HL-60 (cell line): Measurements from ENCODE around the gene TRIP6.
A peak's percentile ranks its signal among the peaks of the same experiment; 100 is the strongest.

Source experiments
- DNase-seq, 2 experiments: peaks; one replicate each; pipeline ENCODE4 v3.0.0-alpha.2; 2010 to 2020; ENCODE audit warnings: low read depth in 1 of 2, low spot score in 1 of 2
- H3K27ac ChIP-seq: fragments of 250-450 bp; sonication (Bioruptor Pico); replicated peaks from 2 replicates; pipeline ENCODE4 v1.5.1; 2020; ENCODE audit warnings: mild to moderate bottlenecking, moderate library complexity
- H3K27me3 ChIP-seq: fragments of 250-450 bp; sonication (Bioruptor Pico); 2 replicates; pipeline ENCODE4 v1.5.1; 2021; ENCODE audit warnings: mild to moderate bottlenecking, moderate library complexity; ENCODE audit not compliant: insufficient read depth, poor library complexity, severe bottlenecking
- H3K4me3 ChIP-seq: replicated peaks from 2 replicates; pipeline ENCODE4 v1.5.1; 2011; ENCODE audit warnings: mild to moderate bottlenecking, control low read depth, low read length; ENCODE audit not compliant: insufficient read depth
- CTCF ChIP-seq: IDR thresholded peaks from one replicate; pipeline ENCODE4 v1.5.1; 2011; ENCODE audit warnings: low read length, control low read depth, inconsistent platforms; ENCODE audit not compliant: insufficient read depth
- GABPA ChIP-seq: IDR thresholded peaks from 2 replicates; pipeline ENCODE4 v1.6.1; 2012; ENCODE audit warnings: low read depth
- POLR2AphosphoS5 ChIP-seq: IDR thresholded peaks from 2 replicates; pipeline ENCODE4 v1.6.1; 2012; ENCODE audit warnings: low read depth
- REST ChIP-seq: IDR thresholded peaks from 2 replicates; pipeline ENCODE4 v1.6.1; 2012; ENCODE audit warnings: low read depth; ENCODE audit not compliant: insufficient replicate concordance
- SPI1 ChIP-seq: IDR thresholded peaks from 2 replicates; pipeline ENCODE4 v1.6.1; 2012; ENCODE audit warnings: low read depth, mild to moderate bottlenecking, borderline replicate concordance

Gene TRIP6

GRCh38 chr7:100825751-100826513 lies 41.3 kb upstream of the TRIP6 start:
- peaks cover 51% of the 10 kb centered on the region for H3K27me3 ChIP-seq
- TF ChIP-seq CTCF (peak; percentile 18), SPI1 (peak; percentile 52; the same call in 1 of the 2 replicates), POLR2AphosphoS5 (no peak)
- H3K27ac ChIP-seq: no peak overlapping the region
- peak in 1 of 2 experiments; percentile 35 for DNase-seq
- no peak overlapping the region for H3K4me3 ChIP-seq

DNA sequence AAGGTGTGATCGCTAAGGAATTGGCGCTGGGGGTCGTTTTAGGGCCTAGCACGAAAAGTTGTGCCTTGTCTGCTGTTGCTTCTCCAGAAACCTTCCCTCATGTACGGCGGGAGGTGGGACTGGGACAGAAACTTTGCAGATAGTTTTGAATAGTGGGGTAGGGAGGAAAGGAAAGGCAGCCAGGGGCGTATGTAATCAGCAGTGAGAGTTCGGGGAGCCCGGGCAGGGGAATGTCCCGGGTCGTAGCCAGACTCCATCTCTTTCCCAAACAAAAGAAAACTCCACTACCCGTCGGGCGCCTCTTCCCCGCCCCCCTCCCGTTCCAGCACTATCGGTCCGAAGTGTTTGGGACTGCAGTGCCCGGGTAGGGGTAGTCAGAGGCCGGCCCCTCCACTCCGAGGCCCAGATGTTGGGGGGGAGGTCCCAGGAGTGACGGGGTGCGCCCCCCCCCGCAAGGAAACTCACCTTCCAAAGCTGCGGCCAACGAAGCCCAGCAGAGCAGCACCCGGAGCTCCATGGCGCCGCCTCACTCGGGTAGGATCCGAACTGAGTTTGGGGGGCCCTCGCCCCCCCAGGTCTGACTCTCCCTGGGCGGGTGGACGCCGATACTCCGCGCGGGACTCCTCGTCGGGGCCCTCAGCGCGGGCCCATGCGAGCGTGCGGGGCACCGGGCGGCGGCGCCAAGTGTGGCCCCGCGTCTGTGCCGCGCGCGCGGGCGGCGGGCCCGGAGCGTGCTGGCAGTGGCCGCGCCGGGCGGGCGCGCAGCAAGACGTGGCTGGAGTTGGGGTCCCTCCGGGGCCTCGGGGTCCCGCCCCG lies 40.5 kb upstream of the TRIP6 start:
- peak overlapping the region; percentile 32 for H3K4me3 ChIP-seq
- H3K27me3 ChIP-seq: peaks cover 51% of the 10 kb centered on the region
- H3K27ac ChIP-seq: no peak overlapping the region
- no peak for DNase-seq
- TF ChIP-seq POLR2AphosphoS5 (no peak), GABPA (no peak), CTCF (no peak), SPI1 (no peak), REST (no peak)

GRCh38 chr7:100827330-100828226 lies 39.6 kb upstream of the TRIP6 start, which contains the start of gene EPHB4:
Gene EPHB4, minus strand, starts transcription at chr7:100827523. Its CDS starts 493 bp downstream, at chr7:100827030.
- no peak for TF ChIP-seq CTCF
- no peak for TF ChIP-seq REST
- TF ChIP-seq POLR2AphosphoS5: no peak
- Histone ChIP-seq H3K4me3 (peak within 1 kb of the TSS; percentile 32), H3K27me3 (peaks cover 51% of the 10 kb centered on the region), H3K27ac (no peak within 1 kb of the TSS)
- DNase-seq: peak in 1 of 2 experiments; percentile 54
